SK-N-SH (cell line): ENCODE data around the gene FAM221B. TPM values are rescaled to one million over a fixed set of nuclear protein-coding genes. Genes with fewer than 3 reads are reported as not detected.
A peak's percentile ranks its signal among the peaks of the same experiment; 100 is the strongest.

Experiments
- CTCF ChIA-PET: fragments of 300-600, 350-600 bp; formaldehyde crosslinking; extraction: SDS; loops from one replicate; lab custom pipeline; 2021; lab: Yijun Ruan, JAX
- POLR2A ChIA-PET: fragments of 350-600 bp; sonication (Branson Sonifier 250); formaldehyde crosslinking; extraction: SDS; loops from one replicate; lab custom pipeline; 2020; ENCODE audit warnings: antibody characterized with exemption, inconsistent platforms; lab: Yijun Ruan, JAX
- DNase-seq: peaks from one replicate; pipeline ENCODE4 v3.0.0; 2012
- H2AFZ ChIP-seq: fragments of 200-600 bp; sonication (generic); 2 replicates; pipeline ENCODE4 v1.8.1; 2016; ENCODE audit warnings: antibody characterized with exemption, mild to moderate bottlenecking, low read depth
- H3F3A ChIP-seq: fragments of 200-600 bp; sonication (generic); replicated peaks from 2 replicates; pipeline ENCODE3; 2016; ENCODE audit warnings: antibody characterized with exemption, mild to moderate bottlenecking; ENCODE audit not compliant: insufficient read depth
- H3K27ac ChIP-seq, 2 experiments: fragments of 200-500 bp in 1 of 2; fragments of 200-600 bp in 1 of 2; sonication (Bioruptor generic) in 1 of 2; sonication (generic), shearing (Covaris generic) in 1 of 2; 2 replicates each; pipeline versions ENCODE4 v1.5.1 to v1.6.1; 2014 to 2016; ENCODE audit warnings: low read depth in 2 of 2, inconsistent platforms in 1 of 2, low read length in 1 of 2, mild to moderate bottlenecking in 1 of 2, mixed read lengths in 1 of 2
- H3K27me3 ChIP-seq: fragments of 200-600 bp; sonication (generic), shearing (Covaris generic); 2 replicates; pipeline ENCODE4 v1.6.1; 2016; ENCODE audit warnings: mixed run types; ENCODE audit not compliant: insufficient read depth
- H3K36me3 ChIP-seq, 2 experiments: fragments of 200-500 bp in 1 of 2; fragments of 200-600 bp in 1 of 2; sonication (Bioruptor generic) in 1 of 2; sonication (generic) in 1 of 2; replicated peaks in 1 of 2; 2 replicates each; pipeline versions ENCODE3 to v1.5.1; 2014 to 2016; ENCODE audit warnings: low read length in 1 of 2, mild to moderate bottlenecking in 1 of 2; ENCODE audit not compliant: insufficient read depth in 2 of 2, control insufficient read depth in 1 of 2
- H3K4me1 ChIP-seq, 2 experiments: fragments of 200-500 bp in 1 of 2; fragments of 200-600 bp in 1 of 2; sonication (Bioruptor generic) in 1 of 2; sonication (generic), shearing (Covaris generic) in 1 of 2; 2 replicates each; pipeline versions ENCODE4 v1.5.1 to v1.6.1; 2014 to 2016; ENCODE audit warnings: low read depth in 1 of 2, low read length in 1 of 2, mixed run types in 1 of 2; ENCODE audit not compliant: insufficient read depth in 2 of 2, control insufficient read depth in 1 of 2
- H3K4me2 ChIP-seq: fragments of 200-600 bp; sonication (generic), shearing (Covaris generic); 2 replicates; pipeline ENCODE4 v1.6.1; 2017; ENCODE audit warnings: mixed run types
- H3K4me3 ChIP-seq, 2 experiments: fragments of 200-500 bp in 1 of 2; fragments of 200-600 bp in 1 of 2; sonication (Bioruptor generic) in 1 of 2; sonication (generic), shearing (Covaris generic) in 1 of 2; 2 replicates each; pipeline versions ENCODE4 v1.5.1 to v1.8.1; 2014 to 2016; ENCODE audit warnings: low read depth in 2 of 2, inconsistent platforms in 1 of 2, low read length in 1 of 2, mild to moderate bottlenecking in 1 of 2, mixed read lengths in 1 of 2, moderate library complexity in 1 of 2
- H3K79me2 ChIP-seq: fragments of 200-600 bp; sonication (generic); 2 replicates; pipeline ENCODE4 v1.8.1; 2017; ENCODE audit warnings: mild to moderate bottlenecking; ENCODE audit not compliant: insufficient read depth
- H3K9ac ChIP-seq: fragments of 200-600 bp; sonication (generic); 2 replicates; pipeline ENCODE4 v1.6.1; 2017; ENCODE audit warnings: mixed run types
- H3K9me2 ChIP-seq: fragments of 200-600 bp; sonication (generic); 2 replicates; pipeline ENCODE4 v1.6.1; 2017; ENCODE audit warnings: mixed run types
- H3K9me3 ChIP-seq: fragments of 200-600 bp; sonication (generic); 2 replicates; pipeline ENCODE4 v1.6.1; 2017; ENCODE audit warnings: mixed run types, mild to moderate bottlenecking, moderate library complexity
- H4K20me1 ChIP-seq: fragments of 200-600 bp; sonication (generic); 2 replicates; pipeline ENCODE4 v1.6.1; 2017; ENCODE audit warnings: mild to moderate bottlenecking, mixed run types; ENCODE audit not compliant: insufficient read depth
- CHD2 ChIP-seq: fragments of 150-350 bp; IDR thresholded peaks from 2 replicates; pipeline ENCODE4 v1.6.1; 2018; ENCODE audit warnings: low read length; ENCODE audit not compliant: partially characterized antibody
- CTCF ChIP-seq: fragments of 200-600 bp; sonication (generic); IDR thresholded peaks from 2 replicates; pipeline ENCODE4 v1.6.1; 2017; ENCODE audit warnings: antibody characterized with exemption, mild to moderate bottlenecking, moderate library complexity
- FOXM1 ChIP-seq: IDR thresholded peaks from 2 replicates; pipeline ENCODE4 v1.4.0; 2012; ENCODE audit warnings: low read depth, mild to moderate bottlenecking
- MAX ChIP-seq: IDR thresholded peaks from 2 replicates; pipeline ENCODE4 v1.4.0; 2012; ENCODE audit warnings: low read depth
- MXI1 ChIP-seq: IDR thresholded peaks from 2 replicates; pipeline ENCODE4 v1.6.1; 2012; ENCODE audit warnings: mild to moderate bottlenecking, low read depth, low read length, improper control_type of control experiment
- POLR2AphosphoS5 ChIP-seq: IDR thresholded peaks from 2 replicates; pipeline ENCODE4 v1.6.1; 2012; ENCODE audit warnings: low read depth, low read length
- TAF1 ChIP-seq: IDR thresholded peaks from 2 replicates; pipeline ENCODE4 v1.6.1; 2012; ENCODE audit warnings: low read depth, mild to moderate bottlenecking, low read length, moderate library complexity, borderline replicate concordance
- USF1 ChIP-seq: IDR thresholded peaks from 2 replicates; pipeline ENCODE4 v1.4.0; 2012; ENCODE audit warnings: low read depth, borderline replicate concordance
- WGBS: methylation state at CpG from one replicate; pipeline ENCODE4 v1.1.6; 2017; ENCODE audit warnings: low lambda C conversion rate; 5-methylcytosine and 5-hydroxymethylcytosine counted together
- polyA plus RNA-seq, 3 experiments: library from polyadenylated mRNA; depleted of rRNA; stranded (reverse); fragments of >200 nt; gene quantifications; 2 replicates each; pipeline ENCODE4 v1.2.3, GENCODE V29; 2012
- TF ChIP-seq, protein P1 (sequence below): fragments of 150-350 bp; IDR thresholded peaks from 2 replicates; pipeline ENCODE4 v1.6.1; 2017; ENCODE audit warnings: antibody characterized with exemption, low read length, low read depth, borderline replicate concordance

Gene FAM221B, protein sequence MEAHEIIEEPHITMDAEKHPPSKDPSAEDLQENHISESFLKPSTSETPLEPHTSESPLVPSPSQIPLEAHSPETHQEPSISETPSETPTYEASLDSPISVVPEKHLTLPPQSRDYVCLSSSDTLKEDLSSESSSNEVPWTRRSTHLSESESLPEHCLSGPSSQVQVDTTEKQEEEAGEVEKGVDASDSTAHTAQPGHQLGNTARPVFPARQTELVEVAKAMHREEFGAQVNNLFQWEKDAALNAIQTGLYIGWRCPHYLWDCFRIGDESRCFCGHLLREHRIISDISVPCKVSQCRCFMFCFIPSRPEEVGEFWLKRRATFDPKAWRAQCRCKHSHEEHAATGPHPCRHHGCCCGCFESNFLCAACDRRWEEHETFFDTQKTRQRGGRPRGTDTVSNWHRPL
- not detected in 2 replicates for polyA plus RNA-seq (2012; rRNA removed)
- polyA plus RNA-seq (2012; cell fraction: cytosol; rRNA removed): not detected in 2 replicates
- not detected in 2 replicates for polyA plus RNA-seq (2012; cell fraction: nucleus; rRNA removed)

DNA sequence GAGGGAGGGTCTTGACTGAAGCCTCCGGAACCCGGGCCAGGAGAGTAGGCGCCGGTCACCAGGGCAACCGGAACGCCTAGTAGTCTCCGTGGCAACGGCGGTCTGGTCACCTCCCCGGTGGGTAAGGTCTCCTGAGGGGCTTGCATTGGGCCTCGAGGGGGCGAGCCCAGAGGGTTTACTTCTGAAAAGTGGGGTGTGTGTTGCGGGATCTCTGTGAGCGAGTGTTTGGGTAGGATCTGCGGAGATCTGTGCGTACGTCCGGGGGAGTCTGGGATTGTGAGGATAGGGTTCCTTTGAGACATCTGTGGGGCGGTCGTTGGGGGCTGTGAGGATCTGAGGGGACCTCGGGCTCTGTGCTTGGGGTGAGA lies at the start of gene FAM221B:
Gene FAM221B, minus strand, starts transcription at position 17 of the 368 bp plus-strand sequence. CDS start 2,571 bp downstream, outside the sequence.
- Histone ChIP-seq H3K4me3 (peak within 1 kb of the TSS; percentile 56 to 80), H2AFZ (peak within 1 kb of the TSS; percentile 98), H3K9me2 (no peaks in the 10 kb centered on the region), H4K20me1 (no peaks in the 10 kb centered on the region), H3K9ac (peak within 1 kb of the TSS; percentile 73), H3F3A (peaks cover 4% of the 10 kb centered on the region), H3K79me2 (no peaks in the 10 kb centered on the region), H3K9me3 (no peaks in the 10 kb centered on the region), H3K27ac (peak within 1 kb of the TSS; percentile 46 to 56; a peak in 3 of 4 replicates), H3K4me1 (peaks cover 7 to 25% of the 10 kb centered on the region in 2 experiments; a peak in 1 of 4 replicates), H3K36me3 (no peaks in the 10 kb centered on the region), H3K4me2 (peak within 1 kb of the TSS; percentile 96), H3K27me3 (no peaks in the 10 kb centered on the region)
- 16% methylated on average over 21 of the region's 21 CpGs for WGBS
- TF ChIP-seq CTCF (no peak), POLR2AphosphoS5 (peak; percentile 20; the same call in 1 of the 2 replicates)
- ChIA-PET CTCF (interaction anchor here (1.4 to 5.7 kb wide), 3 partner anchors 15 to 54 kb away, joined by 5 to 54 read pairs (median 14); partner anchors contain the start of gene HINT2), POLR2A (no interaction called here)
- DNase-seq: no peak

- no peak overlapping the region for H3K4me2 ChIP-seq
- CTCF ChIA-PET: interaction anchor here (0.6 to 3.4 kb wide), 3 partner anchors 10 to 347 kb away, joined by 3 to 15 read pairs (median 4); no protein-coding TSS in a partner anchor
Measured at GRCh38 chr9:35872505-35872904, 44.0 kb upstream of the FAM221B start.

More at GRCh38 chr9:35872505-35872904, 44.0 kb upstream of the FAM221B start:
- H3K4me1 ChIP-seq: no peaks in the 10 kb centered on the region; a peak in 1 of 4 replicates
- WGBS: 68% methylated on average over 3 of the region's 3 CpGs
- no peaks in the 10 kb centered on the region for H4K20me1 ChIP-seq
- TF ChIP-seq CHD2: no peak
- TF ChIP-seq MAX: no peak
- TF ChIP-seq FOXM1: no peak
- TF ChIP-seq, protein P1, sequence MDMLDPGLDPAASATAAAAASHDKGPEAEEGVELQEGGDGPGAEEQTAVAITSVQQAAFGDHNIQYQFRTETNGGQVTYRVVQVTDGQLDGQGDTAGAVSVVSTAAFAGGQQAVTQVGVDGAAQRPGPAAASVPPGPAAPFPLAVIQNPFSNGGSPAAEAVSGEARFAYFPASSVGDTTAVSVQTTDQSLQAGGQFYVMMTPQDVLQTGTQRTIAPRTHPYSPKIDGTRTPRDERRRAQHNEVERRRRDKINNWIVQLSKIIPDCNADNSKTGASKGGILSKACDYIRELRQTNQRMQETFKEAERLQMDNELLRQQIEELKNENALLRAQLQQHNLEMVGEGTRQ: no peak
- no peak for TF ChIP-seq MXI1
- no peak for TF ChIP-seq USF1
- TF ChIP-seq TAF1: no peak
- no peaks in the 10 kb centered on the region for H3F3A ChIP-seq
- no peak overlapping the region for H3K4me3 ChIP-seq
- H3K79me2 ChIP-seq: no peaks in the 10 kb centered on the region
- POLR2A ChIA-PET: no interaction called here
- DNase-seq: no peak
- 0 out of 2 replicates have a peak, but pooled peaks cover 7% of the 10 kb centered on the region for H3K9me3 ChIP-seq
- H3K9me2 ChIP-seq: no peaks in the 10 kb centered on the region
- no peak overlapping the region for H2AFZ ChIP-seq
- no peak overlapping the region for H3K27ac ChIP-seq
- H3K36me3 ChIP-seq: no peaks in the 10 kb centered on the region
- no peaks in the 10 kb centered on the region for H3K27me3 ChIP-seq
- H3K9ac ChIP-seq: no peak overlapping the region
